Breast epithelium (tissue), 3 donors: ENCODE data around the gene EVC.

Experiments
- POLR2A ChIP-seq: fragments of 450-650 bp; IDR thresholded peaks from one replicate; pipeline ENCODE4 v1.6.1; 2016; ENCODE audit warnings: antibody characterized with exemption, mild to moderate bottlenecking, moderate library complexity
- TF ChIP-seq, protein P1 (sequence below), 3 donors: fragments of 450-650 bp; IDR thresholded peaks; one replicate each; pipeline ENCODE4 v1.5.1; 2016 to 2017; ENCODE audit warnings: antibody characterized with exemption in 3 of 3, mild to moderate bottlenecking in 3 of 3, moderate library complexity in 3 of 3

DNA sequence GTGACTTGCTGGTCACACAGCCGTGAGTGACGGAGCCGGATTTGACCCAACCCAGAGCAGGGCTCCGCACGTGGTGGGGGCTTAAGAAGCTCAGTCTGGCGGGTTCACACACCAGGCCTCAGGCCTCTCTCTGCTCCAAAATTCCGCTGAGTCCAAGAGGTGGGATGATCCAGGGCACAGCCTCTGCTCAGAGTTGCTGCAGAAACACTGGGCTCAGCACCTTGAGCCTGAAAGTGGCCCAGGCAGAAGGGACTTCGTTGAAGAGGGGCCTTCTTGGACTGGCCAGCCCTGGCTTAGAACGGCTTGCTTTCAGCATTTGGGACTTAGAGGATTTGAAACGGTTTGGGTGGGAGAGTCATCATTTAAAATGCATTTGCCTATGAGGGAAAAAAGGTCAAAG, 21.2 kb downstream of the EVC start:
- TF ChIP-seq POLR2A, result no peak
- TF ChIP-seq, protein P1, sequence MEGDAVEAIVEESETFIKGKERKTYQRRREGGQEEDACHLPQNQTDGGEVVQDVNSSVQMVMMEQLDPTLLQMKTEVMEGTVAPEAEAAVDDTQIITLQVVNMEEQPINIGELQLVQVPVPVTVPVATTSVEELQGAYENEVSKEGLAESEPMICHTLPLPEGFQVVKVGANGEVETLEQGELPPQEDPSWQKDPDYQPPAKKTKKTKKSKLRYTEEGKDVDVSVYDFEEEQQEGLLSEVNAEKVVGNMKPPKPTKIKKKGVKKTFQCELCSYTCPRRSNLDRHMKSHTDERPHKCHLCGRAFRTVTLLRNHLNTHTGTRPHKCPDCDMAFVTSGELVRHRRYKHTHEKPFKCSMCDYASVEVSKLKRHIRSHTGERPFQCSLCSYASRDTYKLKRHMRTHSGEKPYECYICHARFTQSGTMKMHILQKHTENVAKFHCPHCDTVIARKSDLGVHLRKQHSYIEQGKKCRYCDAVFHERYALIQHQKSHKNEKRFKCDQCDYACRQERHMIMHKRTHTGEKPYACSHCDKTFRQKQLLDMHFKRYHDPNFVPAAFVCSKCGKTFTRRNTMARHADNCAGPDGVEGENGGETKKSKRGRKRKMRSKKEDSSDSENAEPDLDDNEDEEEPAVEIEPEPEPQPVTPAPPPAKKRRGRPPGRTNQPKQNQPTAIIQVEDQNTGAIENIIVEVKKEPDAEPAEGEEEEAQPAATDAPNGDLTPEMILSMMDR (IDR thresholded peaks at IDR 0.05), result no peak
